WERI-Rb-1 (cell line): ENCODE measurements around the gene PROCR.
"Not testable (repeated sequence)": the region's sequence is repeated elsewhere in the genome, so short reads cannot be mapped to it uniquely, and the experiment has no call there.

Experiments used
- DNase-seq: peaks from one replicate; pipeline ENCODE4 v3.0.0-alpha.2; 2020
- H3K27ac ChIP-seq: fragments of 250-450 bp; sonication (Bioruptor Pico); 2 replicates; pipeline ENCODE4 v1.5.1; 2020; ENCODE audit warnings: mild to moderate bottlenecking, moderate library complexity
- H3K27me3 ChIP-seq: fragments of 250-450 bp; sonication (Bioruptor Pico); 2 replicates; pipeline ENCODE4 v1.5.1; 2021; ENCODE audit warnings: mild to moderate bottlenecking, low read depth, moderate library complexity; ENCODE audit not compliant: insufficient read depth, severe bottlenecking
- H3K36me3 ChIP-seq: fragments of 250-450 bp; sonication (Bioruptor Pico); 2 replicates; pipeline ENCODE4 v1.5.1; 2020; ENCODE audit warnings: mild to moderate bottlenecking, moderate library complexity
- H3K4me3 ChIP-seq: 2 replicates; pipeline ENCODE4 v1.5.1; 2011; ENCODE audit warnings: low read depth, mild to moderate bottlenecking, control low read depth, low read length
- H3K9me3 ChIP-seq: fragments of 250-450 bp; sonication (Bioruptor Pico); 2 replicates; pipeline ENCODE4 v1.5.1; 2021; ENCODE audit warnings: mild to moderate bottlenecking, moderate library complexity; ENCODE audit not compliant: severe bottlenecking
- CTCF ChIP-seq: IDR thresholded peaks from 2 replicates; pipeline ENCODE4 v1.5.1; 2011; ENCODE audit warnings: low read depth, mild to moderate bottlenecking, control low read depth, inconsistent platforms, low read length

Gene PROCR

DNA sequence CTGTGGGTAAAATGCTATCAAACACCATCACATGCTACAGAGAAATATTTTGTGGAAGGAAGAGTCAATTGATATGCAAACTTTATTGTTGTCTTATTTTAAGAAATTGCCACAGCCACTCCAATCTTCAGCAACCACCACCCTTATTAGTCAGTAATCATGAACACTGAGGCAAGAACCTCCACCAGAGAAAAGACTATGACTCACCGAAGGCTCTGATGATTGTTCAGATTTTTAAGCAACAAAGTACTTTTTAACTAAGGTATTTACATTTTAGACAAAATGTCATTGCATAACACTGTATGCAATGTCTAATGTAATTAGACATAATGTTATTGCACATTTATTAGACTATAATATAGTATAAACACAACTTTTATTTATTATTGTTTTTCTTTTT lies 28.4 kb downstream of the PROCR start:
- Histone ChIP-seq H3K27me3 (no peaks in the 10 kb centered on the region), H3K4me3 (no peak overlapping the region), H3K9me3 (peaks cover 27% of the 10 kb centered on the region), H3K36me3 (no peaks in the 10 kb centered on the region), H3K27ac (no peak overlapping the region)
- no peak for TF ChIP-seq CTCF
- DNase-seq = no peak

- H3K9me3 ChIP-seq = peaks cover 23% of the 10 kb centered on the region
- DNase-seq, H3K4me3 ChIP-seq, H3K27me3 ChIP-seq, H3K27ac ChIP-seq, H3K36me3 ChIP-seq: not testable (repeated sequence)
These were observed 29.6 kb downstream of the PROCR start for GRCh38 chr20:35201467-35201866.

- no peaks in the 10 kb centered on the region for H3K27me3 ChIP-seq
- TF ChIP-seq CTCF = no peak
- no peak overlapping the region for H3K27ac ChIP-seq
- DNase-seq = no peak
- H3K4me3 ChIP-seq = no peak overlapping the region
- H3K9me3 ChIP-seq = peaks cover 8% of the 10 kb centered on the region
- no peaks in the 10 kb centered on the region for H3K36me3 ChIP-seq
These were observed 34.9 kb downstream of the PROCR start for GRCh38 chr20:35206802-35207201.

GRCh38 chr20:35207950-35208611 lies 36.2 kb downstream of the PROCR start:
- Histone ChIP-seq H3K36me3 (no peaks in the 10 kb centered on the region), H3K27ac (no peak overlapping the region), H3K9me3 (peaks cover 4% of the 10 kb centered on the region), H3K4me3 (no peak overlapping the region), H3K27me3 (no peaks in the 10 kb centered on the region)
- TF ChIP-seq CTCF = peak; percentile 75
- DNase-seq = peak; percentile 90

- Histone ChIP-seq H3K9me3 (no peaks in the 10 kb centered on the region), H3K27ac (no peak overlapping the region), H3K36me3 (no peaks in the 10 kb centered on the region), H3K27me3 (no peaks in the 10 kb centered on the region), H3K4me3 (no peak overlapping the region)
- no peak for DNase-seq
- no peak for TF ChIP-seq CTCF
These were observed 43.4 kb downstream of the PROCR start for GRCh38 chr20:35215066-35215956.

- DNase-seq = no peak
- Histone ChIP-seq H3K9me3 (no peaks in the 10 kb centered on the region), H3K27me3 (no peaks in the 10 kb centered on the region), H3K4me3 (no peak overlapping the region), H3K27ac (no peak overlapping the region), H3K36me3 (no peaks in the 10 kb centered on the region)
- TF ChIP-seq CTCF = no peak
These were observed 44.7 kb downstream of the PROCR start for GRCh38 chr20:35216541-35216940.
